GM18951 (cell line): ENCODE measurements around the gene RTF2.

Source experiments
- POLR2A ChIP-seq: IDR thresholded peaks from 4 replicates; pipeline ENCODE4 v1.6.1; 2011; ENCODE audit warnings: mild to moderate bottlenecking; ENCODE audit not compliant: insufficient read length, insufficient read depth; ENCODE audit errors: extremely low read depth
- in situ Hi-C: fragments of 300-500 bp; cut with MboI; formaldehyde crosslinking; loops from one replicate; pipeline ENCODE4 v1.12.0; 2022; ENCODE audit warnings: low sequenced_read_pairs, mixed read lengths, inconsistent platforms; ENCODE audit not compliant: unreplicated experiment

RTF2 gene

DNA sequence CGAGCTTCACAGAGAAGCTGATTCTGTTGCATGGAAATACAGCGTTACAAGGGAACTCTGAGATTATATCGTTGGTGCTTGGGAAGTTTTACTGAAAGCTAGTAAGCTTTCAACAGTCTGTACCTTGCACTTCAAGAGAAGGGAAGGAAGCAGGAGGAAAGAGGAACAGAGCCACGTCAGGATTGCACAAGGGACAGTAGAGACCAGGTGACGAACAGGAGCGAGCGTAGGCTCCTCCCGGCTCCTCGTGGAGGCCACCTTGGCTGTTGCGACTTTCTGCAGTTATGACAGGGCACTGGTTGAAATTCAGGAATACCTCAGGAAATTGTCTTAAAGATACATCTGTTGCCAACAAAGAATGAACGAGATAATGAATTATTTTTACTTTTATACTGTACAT, 18.8 kb downstream of the RTF2 start:
- in situ Hi-C loops = no loop called here
- no peak for TF ChIP-seq POLR2A

DNA sequence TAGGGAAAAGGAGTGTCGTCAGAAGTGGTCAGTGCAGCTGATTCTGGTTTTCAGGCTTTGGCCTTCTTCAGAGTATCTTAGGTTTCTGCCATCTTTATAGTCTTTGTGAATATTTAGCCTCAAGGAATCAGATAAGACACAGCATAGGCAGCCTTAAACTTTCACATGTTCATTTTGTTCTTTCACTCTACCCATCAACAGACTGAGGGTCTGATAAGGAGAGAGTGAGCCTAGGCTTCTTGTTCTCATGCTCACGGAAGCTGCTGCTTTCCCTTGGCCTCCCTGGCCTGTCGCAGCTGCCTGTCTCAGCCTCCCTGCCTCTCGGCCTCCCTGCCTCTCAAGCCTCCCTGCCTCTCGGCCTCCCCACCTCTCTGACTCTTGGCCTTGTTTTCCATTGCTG, 20.1 kb downstream of the RTF2 start:
- in situ Hi-C loops = no loop called here
- no peak for TF ChIP-seq POLR2A

DNA sequence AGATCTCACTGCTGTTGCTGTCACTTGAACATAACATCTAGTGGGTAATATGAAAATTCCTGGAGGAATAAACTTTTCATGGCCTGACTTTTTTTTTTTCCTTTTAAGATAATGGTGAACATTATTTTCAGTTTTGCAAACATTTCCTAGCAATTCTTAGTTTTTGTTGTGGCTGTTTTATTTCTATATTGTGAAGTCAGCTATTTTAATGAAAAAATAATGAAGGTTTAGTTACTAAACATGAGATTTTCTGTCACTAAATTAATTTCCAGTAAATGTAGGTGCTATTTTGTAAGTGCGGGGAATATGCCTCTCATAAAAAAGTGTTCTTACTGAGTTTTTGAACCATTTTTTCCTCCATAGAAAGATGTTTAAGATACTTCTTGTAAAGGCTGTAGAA, 32.7 kb downstream of the RTF2 start:
- in situ Hi-C loops = no loop called here
- no peak for TF ChIP-seq POLR2A

DNA sequence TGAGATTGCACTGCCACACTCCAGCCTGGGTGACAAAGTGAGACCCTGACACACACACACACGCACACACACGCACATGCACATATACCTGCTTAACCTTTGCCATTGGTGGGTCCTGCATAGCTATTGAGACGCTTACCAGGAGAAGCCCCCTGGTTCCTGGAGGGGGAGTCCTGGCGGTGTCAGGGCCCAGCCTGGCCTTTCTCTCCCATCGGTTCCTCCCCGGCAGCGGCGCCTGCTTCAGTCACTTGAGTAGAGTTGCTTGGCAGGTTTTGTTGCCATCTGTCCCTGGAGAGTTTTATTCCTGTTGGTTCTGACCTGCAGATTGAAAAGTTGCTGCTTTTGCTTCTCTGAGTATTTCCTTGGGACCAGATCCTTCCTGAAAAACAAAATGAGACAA, 35.5 kb downstream of the RTF2 start:
- no peak for TF ChIP-seq POLR2A
- in situ Hi-C loops = no loop called here

DNA sequence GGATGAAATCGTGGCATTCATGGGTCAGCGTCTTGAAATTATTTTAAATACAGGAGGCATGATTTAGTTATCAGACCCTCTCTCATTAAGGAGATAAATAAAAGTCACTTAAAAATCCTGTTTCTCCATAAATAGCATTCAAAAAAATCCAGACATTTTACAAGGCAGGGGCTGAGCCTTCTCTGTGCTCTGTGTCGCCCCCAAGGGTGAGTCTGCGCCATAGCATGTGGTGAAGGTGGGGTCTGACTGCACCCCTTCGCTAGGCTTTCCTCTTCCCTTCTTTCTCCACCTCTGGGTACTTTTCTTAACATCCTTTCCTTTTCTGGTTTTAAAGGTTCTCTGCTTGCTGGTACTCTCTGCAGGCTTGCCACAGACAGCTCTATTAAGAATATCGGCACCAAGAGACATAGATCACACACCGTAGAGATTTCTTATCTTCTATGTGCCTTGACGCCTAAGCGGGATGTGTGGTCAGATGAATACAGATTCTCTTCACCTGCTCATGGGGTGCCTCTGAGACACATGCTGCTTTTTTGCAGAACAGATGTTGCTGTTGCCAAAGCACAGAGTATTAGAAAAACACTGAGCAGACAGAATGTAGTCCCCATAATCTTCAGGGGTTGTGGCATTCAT, 36.1 kb downstream of the RTF2 start:
- in situ Hi-C loops = no loop called here
- TF ChIP-seq POLR2A = no peak

DNA sequence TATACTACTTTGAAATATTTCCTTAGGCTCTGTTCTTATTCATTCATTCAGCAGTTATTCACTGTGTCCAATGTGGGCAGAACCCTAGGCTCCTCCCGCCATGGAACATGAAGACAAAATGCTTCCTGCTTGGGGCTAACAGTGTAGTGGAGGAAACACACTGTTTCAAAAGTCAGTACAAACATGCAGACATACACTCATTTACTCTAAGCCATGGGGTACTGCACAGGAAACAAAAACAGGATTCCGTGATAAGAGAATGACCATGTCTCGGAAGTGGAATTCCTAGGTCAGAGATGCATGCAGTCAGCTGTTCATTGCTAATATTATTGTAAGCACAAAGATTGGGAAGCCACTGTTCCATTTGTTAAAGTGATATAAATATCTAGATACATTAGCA, 37.7 kb downstream of the RTF2 start:
- TF ChIP-seq POLR2A = no peak
- in situ Hi-C loops = no loop called here

DNA sequence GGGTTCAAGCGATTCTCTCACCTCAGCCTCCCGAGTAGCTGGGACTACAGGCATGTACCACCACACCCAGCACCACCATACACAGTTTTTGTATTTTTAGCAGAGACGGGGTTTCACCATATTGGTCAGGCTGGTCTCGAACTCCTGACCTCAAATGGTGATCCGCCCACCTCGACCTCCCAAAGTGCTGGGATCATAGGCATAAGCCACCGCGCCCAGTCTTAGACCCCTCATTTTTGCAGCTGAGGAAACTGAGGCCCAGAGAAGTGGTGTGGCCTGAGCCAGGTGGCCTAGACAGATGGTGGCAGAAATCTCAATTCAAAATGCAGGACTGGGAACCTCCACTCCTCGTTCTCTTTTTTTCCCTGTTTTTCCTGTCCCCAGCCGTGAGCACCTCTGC, 43.5 kb downstream of the RTF2 start:
- TF ChIP-seq POLR2A = no peak
- in situ Hi-C loops = no loop called here

DNA sequence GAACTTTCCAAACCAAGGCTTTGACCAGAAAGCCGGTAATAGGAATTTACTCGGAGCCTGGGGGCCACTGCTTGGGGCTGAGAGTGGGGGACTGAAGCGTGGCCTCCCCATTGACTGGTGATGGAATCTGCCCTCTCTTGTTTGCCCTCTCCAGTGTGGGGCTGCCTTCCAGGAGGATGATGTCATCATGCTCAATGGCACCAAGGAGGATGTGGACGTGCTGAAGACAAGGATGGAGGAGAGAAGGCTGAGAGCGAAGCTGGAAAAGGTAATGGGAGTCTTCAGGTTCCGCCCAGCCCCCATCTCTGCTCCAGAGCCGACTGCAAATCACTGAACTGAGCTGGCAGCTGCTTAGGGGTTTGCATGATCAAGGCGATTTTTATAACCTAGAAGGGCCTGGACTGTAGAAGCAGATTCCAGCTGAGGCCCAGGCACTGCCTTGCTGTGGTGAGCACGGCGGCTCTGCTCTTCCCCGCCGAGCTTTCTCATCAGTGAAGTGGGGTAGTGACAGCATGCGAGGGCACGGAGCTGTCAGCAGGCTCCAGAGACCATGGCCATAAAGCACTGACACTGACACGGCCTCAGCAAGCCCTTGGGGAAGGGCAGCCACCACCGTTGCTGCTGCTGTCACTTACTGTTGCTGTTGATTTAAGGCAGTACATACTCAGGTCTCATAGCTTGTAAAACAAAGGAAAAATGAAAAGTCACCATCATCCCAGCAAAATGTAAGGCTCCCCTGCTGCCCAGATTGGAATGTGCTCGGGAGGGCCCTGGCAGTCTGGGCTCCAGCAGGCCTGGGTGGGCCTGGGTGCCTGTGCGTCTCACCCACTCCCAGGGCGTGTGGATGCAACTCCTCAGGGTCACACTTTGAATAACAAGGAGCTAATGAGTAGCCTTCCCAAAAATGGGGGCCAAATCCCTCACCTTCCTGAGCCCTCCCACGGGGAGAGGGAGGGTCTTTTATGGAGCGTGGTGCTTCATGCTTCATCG, 45.0 kb downstream of the RTF2 start:
- in situ Hi-C loops = no loop called here
- TF ChIP-seq POLR2A = no peak

DNA sequence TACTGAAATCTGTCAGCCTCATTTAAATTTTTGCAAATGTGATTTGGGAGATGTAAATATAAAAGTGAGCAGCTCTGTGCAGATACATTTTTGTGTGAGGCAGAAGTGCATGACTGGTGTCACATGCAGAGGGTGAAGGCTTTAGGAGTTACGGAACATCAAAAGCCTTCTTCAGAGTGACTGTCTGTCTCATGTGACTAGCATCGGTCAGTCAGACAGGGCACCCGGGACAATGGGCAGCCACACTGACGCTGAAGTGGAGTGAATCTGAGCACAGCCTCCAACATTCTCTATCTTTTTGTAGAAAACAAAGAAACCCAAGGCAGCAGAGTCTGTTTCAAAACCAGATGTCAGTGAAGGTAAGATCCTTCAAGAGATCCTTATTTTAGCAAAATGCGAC, 48.2 kb downstream of the RTF2 start:
- in situ Hi-C loops = no loop called here

DNA sequence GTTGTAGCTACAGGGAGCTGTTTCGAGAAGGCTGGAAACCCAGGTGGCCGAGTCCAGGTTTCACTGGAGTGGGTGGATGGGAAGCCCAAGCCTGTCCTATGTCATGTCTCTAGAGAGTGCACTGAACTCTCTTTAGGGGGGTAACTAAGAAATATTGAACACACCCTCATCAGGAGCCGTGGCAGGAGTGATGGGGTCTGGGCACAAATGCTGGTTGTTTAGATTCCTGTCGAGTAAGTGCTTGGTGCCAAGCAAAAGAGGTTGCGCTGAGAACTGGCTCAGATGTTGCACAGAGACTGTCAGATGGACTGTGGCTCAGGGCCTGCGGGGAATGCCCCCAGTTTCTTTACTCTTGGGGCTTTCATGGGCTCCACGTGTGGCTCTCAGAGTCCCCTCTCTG, 48.8 kb downstream of the RTF2 start:
- in situ Hi-C loops = no loop called here
- TF ChIP-seq POLR2A = no peak

More for the DNA sequence above, 48.2 kb downstream of the RTF2 start:
- TF ChIP-seq POLR2A = no peak

DNA sequence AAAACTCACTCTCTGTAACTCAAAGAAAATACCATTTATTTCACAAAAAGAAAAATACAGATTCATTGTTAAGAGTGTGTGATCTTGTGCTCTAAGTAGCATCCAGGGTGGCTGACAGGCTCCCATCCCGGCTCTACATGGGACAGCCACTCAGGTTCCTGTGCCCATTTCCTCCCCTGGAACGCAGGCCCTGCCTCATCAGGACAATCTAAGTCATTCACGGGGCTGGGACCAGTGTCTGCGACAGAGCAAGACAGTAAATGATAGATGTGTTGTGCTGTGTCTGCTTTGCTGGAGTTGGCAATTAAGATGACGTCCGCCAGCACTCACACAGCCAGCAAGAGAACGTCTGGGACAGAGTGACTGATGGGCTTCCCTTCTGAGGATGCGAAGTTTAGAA, 49.2 kb downstream of the RTF2 start:
- in situ Hi-C loops = no loop called here
- TF ChIP-seq POLR2A = no peak

DNA sequence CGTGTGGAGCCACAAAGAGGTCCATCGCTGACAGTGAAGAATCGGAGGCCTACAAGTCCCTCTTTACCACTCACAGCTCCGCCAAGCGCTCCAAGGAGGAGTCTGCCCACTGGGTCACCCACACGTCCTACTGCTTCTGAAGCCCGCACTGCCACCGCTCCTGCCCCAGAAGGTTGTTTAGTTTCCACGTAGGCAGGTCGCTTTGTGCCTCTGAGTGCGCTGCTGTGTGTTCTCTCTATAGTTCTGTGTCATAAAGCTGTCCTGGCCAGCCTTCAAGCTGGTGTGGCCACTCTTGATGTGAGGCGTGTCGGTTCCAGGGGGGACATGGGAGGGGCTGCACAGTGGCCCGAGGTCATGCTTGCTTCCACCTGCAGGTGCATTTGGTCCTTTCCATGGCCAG, 49.7 kb downstream of the RTF2 start:
- TF ChIP-seq POLR2A = no peak

DNA sequence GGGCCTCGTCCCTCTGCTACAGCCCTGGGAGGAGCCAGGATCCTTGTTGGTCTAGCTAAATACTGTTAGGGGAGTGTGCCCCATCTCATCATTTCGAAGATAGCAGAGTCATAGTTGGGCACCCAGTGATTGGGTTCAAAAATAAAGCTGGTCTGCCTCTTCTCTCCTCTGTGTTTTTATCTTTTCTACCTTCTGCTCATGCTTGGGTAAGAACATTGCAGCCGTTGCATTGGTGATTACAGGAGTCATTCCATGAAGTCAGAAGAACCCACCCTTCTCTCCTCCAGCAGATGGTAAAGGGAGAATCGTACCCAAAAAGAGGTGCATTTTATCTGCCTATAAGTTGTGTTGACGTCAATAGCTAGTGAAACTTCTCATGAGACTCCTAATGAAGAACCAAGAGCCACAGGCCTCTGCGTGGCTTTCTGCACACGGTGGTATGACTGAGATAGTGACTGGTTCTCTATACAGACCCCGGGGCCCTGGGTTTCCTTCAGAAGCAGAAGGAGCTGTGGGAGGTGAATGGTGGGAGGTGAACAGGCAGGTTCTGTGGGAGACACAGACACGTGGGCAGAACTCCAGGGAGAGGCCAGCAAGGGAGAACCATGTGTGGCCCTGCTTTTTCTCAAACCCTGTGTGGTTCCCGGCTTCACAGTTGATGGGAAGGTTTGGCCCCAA, 50.4 kb downstream of the RTF2 start:
- no peak for TF ChIP-seq POLR2A
- in situ Hi-C loops = no loop called here

More for the DNA sequence above, 49.7 kb downstream of the RTF2 start:
- in situ Hi-C loops = no loop called here
